Effector memory CD8-positive, alpha-beta T cell (primary cell): ENCODE measurements around the gene SPEF1.
"Not testable (repeated sequence)": the region's sequence is repeated elsewhere in the genome, so short reads cannot be mapped to it uniquely, and the experiment has no call there.

Experiments
- ATAC-seq: fragments of 150-1000 bp; cut with Tn5 transposase; replicated peaks from 2 replicates; pipeline ENCODE4 v1.10.0; 2021; ENCODE audit warnings: mild to moderate bottlenecking, moderate library complexity
- DNase-seq, 3 experiments: peaks; one replicate each; pipeline ENCODE4 v3.0.0; 2021
- H3K27ac Mint-ChIP-seq, 2 donors: one replicate each; pipeline ENCODE4 v1.8.0; 2022; ENCODE audit warnings: mild to moderate bottlenecking in 2 of 2, mixed read lengths in 2 of 2, moderate library complexity in 2 of 2
- H3K27me3 Mint-ChIP-seq, 2 donors: one replicate each; pipeline ENCODE4 v1.8.0; 2022; ENCODE audit warnings: mixed read lengths in 2 of 2
- H3K36me3 Mint-ChIP-seq: one replicate; pipeline ENCODE4 v1.8.0; 2022; ENCODE audit warnings: mild to moderate bottlenecking, moderate library complexity, mixed read lengths; ENCODE audit not compliant: insufficient read depth
- H3K4me1 Mint-ChIP-seq, 2 donors: one replicate each; pipeline ENCODE4 v1.8.0; 2022; ENCODE audit warnings: low read depth in 2 of 2, mixed read lengths in 2 of 2
- H3K4me3 Mint-ChIP-seq, 2 donors: one replicate each; pipeline ENCODE4 v1.8.0; 2022; ENCODE audit warnings: mild to moderate bottlenecking in 2 of 2, mixed read lengths in 2 of 2, moderate library complexity in 2 of 2
- H3K9me3 Mint-ChIP-seq, 2 donors: one replicate each; pipeline ENCODE4 v1.8.0; 2022; ENCODE audit warnings: mixed read lengths in 2 of 2
- total RNA-seq, 9 experiments: gene quantifications; one replicate each; lab custom pipeline; 2026; lab: John Stamatoyannopoulos, UW

Gene SPEF1
- 0 to 0.36 (median 0.10) reads per million in 9 experiments for total RNA-seq

GRCh38 chr20:3781153-3781910 is at the start of gene SPEF1:
Gene SPEF1, minus strand, starts transcription at chr20:3781448. Its CDS starts 161 bp downstream, at chr20:3781287.
- ATAC-seq = peak; percentile 32
- no peaks in the 10 kb centered on the region for H3K9me3 Mint-ChIP-seq
- peak in 1 of 3 experiments; percentile 28 for DNase-seq
- peak within 1 kb of the TSS; percentile 72 to 87 for H3K27ac Mint-ChIP-seq
- peaks cover 45 to 52% of the 10 kb centered on the region in 2 donors for H3K4me1 Mint-ChIP-seq
- H3K4me3 Mint-ChIP-seq = peak within 1 kb of the TSS; percentile 69 to 71
- H3K36me3 Mint-ChIP-seq = peaks cover 14% of the 10 kb centered on the region
- H3K27me3 Mint-ChIP-seq = no peaks in the 10 kb centered on the region

- H3K4me1 Mint-ChIP-seq, H3K27ac Mint-ChIP-seq, ATAC-seq, DNase-seq, H3K9me3 Mint-ChIP-seq, H3K27me3 Mint-ChIP-seq, H3K36me3 Mint-ChIP-seq, H3K4me3 Mint-ChIP-seq: not testable (repeated sequence)
Observed at GRCh38 chr20:3829891-3830290, 48.6 kb upstream of the SPEF1 start.

- Mint-ChIP-seq H3K9me3 (no peaks in the 10 kb centered on the region), H3K27ac (peak overlapping the region in 1 of 2 donors; percentile 15), H3K4me3 (no peak overlapping the region), H3K36me3 (peaks cover 9% of the 10 kb centered on the region), H3K4me1 (peaks cover 0 to 7% of the 10 kb centered on the region in 2 donors), H3K27me3 (no peaks in the 10 kb centered on the region)
- DNase-seq = no peak
- no peak for ATAC-seq
Observed at GRCh38 chr20:3828798-3829197, 47.5 kb upstream of the SPEF1 start.

- DNase-seq (no peak), ATAC-seq (no peak)
- Mint-ChIP-seq H3K9me3 (no peaks in the 10 kb centered on the region), H3K27ac (peak overlapping the region in 1 of 2 donors; percentile 53), H3K4me1 (peaks cover 8 to 14% of the 10 kb centered on the region in 2 donors), H3K4me3 (no peak overlapping the region), H3K27me3 (no peaks in the 10 kb centered on the region), H3K36me3 (peaks cover 21% of the 10 kb centered on the region)
Observed at GRCh38 chr20:3826420-3826819, 45.2 kb upstream of the SPEF1 start.

- no peak overlapping the region for H3K4me3 Mint-ChIP-seq
- H3K9me3 Mint-ChIP-seq = no peaks in the 10 kb centered on the region
- no peaks in the 10 kb centered on the region for H3K27me3 Mint-ChIP-seq
- H3K36me3 Mint-ChIP-seq = peaks cover 28% of the 10 kb centered on the region
- no peak overlapping the region for H3K27ac Mint-ChIP-seq
- ATAC-seq = no peak
- peaks cover 11 to 21% of the 10 kb centered on the region in 2 donors for H3K4me1 Mint-ChIP-seq
- DNase-seq = no peak
Observed at GRCh38 chr20:3825526-3825925, 44.3 kb upstream of the SPEF1 start.

GRCh38 chr20:3823881-3824280 is 42.6 kb upstream of the SPEF1 start:
- ATAC-seq = no peak
- peaks cover 31% of the 10 kb centered on the region for H3K36me3 Mint-ChIP-seq
- H3K27ac Mint-ChIP-seq = peak overlapping the region in 1 of 2 donors; percentile 38

GRCh38 chr20:3821996-3822395 is 40.7 kb upstream of the SPEF1 start:
- ATAC-seq (no peak), DNase-seq (no peak)
- Mint-ChIP-seq H3K9me3 (no peaks in the 10 kb centered on the region), H3K36me3 (peaks cover 30% of the 10 kb centered on the region), H3K27ac (peak overlapping the region; percentile 98 to 99), H3K4me3 (peak overlapping the region; percentile 88 to 91), H3K4me1 (peaks cover 29 to 45% of the 10 kb centered on the region in 2 donors), H3K27me3 (no peaks in the 10 kb centered on the region)

More at GRCh38 chr20:3823881-3824280, 42.6 kb upstream of the SPEF1 start:
- Mint-ChIP-seq H3K4me1 (peaks cover 19 to 32% of the 10 kb centered on the region in 2 donors), H3K27me3 (no peaks in the 10 kb centered on the region), H3K4me3 (no peak overlapping the region), H3K9me3 (no peaks in the 10 kb centered on the region)
- no peak for DNase-seq

GRCh38 chr20:3820901-3821727 is 39.9 kb upstream of the SPEF1 start:
- no peaks in the 10 kb centered on the region for H3K27me3 Mint-ChIP-seq
- peak overlapping the region; percentile 98 to 99 for H3K27ac Mint-ChIP-seq
- H3K4me1 Mint-ChIP-seq = peaks cover 36 to 48% of the 10 kb centered on the region in 2 donors
- H3K9me3 Mint-ChIP-seq = no peaks in the 10 kb centered on the region
- DNase-seq (no peak), ATAC-seq (no peak)
- peaks cover 30% of the 10 kb centered on the region for H3K36me3 Mint-ChIP-seq
- H3K4me3 Mint-ChIP-seq = peak overlapping the region; percentile 88 to 91

- DNase-seq = peak; percentile 89 to 93 (median 91)
- Mint-ChIP-seq H3K9me3 (no peaks in the 10 kb centered on the region), H3K4me1 (peaks cover 43 to 57% of the 10 kb centered on the region in 2 donors), H3K4me3 (peak within 1 kb of the TSS; percentile 88 to 91), H3K27ac (peak within 1 kb of the TSS; percentile 98 to 99), H3K27me3 (no peaks in the 10 kb centered on the region), H3K36me3 (peaks cover 34% of the 10 kb centered on the region)
- peak; percentile 80 for ATAC-seq
Observed at GRCh38 chr20:3820048-3820900, 39.0 kb upstream of the SPEF1 start, which contains the start of gene AP5S1. Gene AP5S1, plus strand, starts transcription at chr20:3820547. Its CDS starts 1,571 bp downstream, at chr20:3822118.

GRCh38 chr20:3819411-3820047 is 38.3 kb upstream of the SPEF1 start:
- Mint-ChIP-seq H3K4me1 (peaks cover 49 to 59% of the 10 kb centered on the region in 2 donors), H3K27me3 (no peaks in the 10 kb centered on the region), H3K36me3 (peaks cover 33% of the 10 kb centered on the region), H3K4me3 (peak overlapping the region; percentile 88 to 91), H3K27ac (peak overlapping the region; percentile 98 to 99), H3K9me3 (no peaks in the 10 kb centered on the region)
- DNase-seq = no peak
- no peak for ATAC-seq

GRCh38 chr20:3818155-3819151 is 37.2 kb upstream of the SPEF1 start:
- peak overlapping the region; percentile 90 to 98 for H3K27ac Mint-ChIP-seq
- no peaks in the 10 kb centered on the region for H3K9me3 Mint-ChIP-seq

More at GRCh38 chr20:3818155-3819151, 37.2 kb upstream of the SPEF1 start:
- H3K4me3 Mint-ChIP-seq = peak overlapping the region; percentile 88 to 91
- DNase-seq = no peak
- peaks cover 53 to 66% of the 10 kb centered on the region in 2 donors for H3K4me1 Mint-ChIP-seq
- H3K27me3 Mint-ChIP-seq = no peaks in the 10 kb centered on the region
- ATAC-seq = no peak
- peaks cover 31% of the 10 kb centered on the region for H3K36me3 Mint-ChIP-seq
